ENCODE measurements around the gene ATP6AP1.

ATP6AP1 gene

GRCh38 chrX:154397888-154398667, 30.4 kb upstream of the ATP6AP1 start, which contains the start of gene RPL10 (continued):
- no peak for TF ChIP-seq ZBTB11 (tag by site-specific recombination; conservative IDR thresholded peaks at IDR 0.05; ENCODE audit: low read depth)
- TF ChIP-seq EGR2 (tag by site-specific recombination; IDR thresholded peaks at IDR 0.05; ENCODE audit: low read depth): 0 out of 2 replicates have a peak, but pooled peaks have one; percentile 25
- TF ChIP-seq ZNF391 (tag by site-specific recombination; IDR thresholded peaks at IDR 0.05; ENCODE audit: borderline replicate concordance, low read depth): peak; percentile 90

GRCh38 chrX:154398668-154399526, 29.6 kb upstream of the ATP6AP1 start:
- Histone ChIP-seq H3K4me3 (ENCODE audit: low read depth, low read length) (peak overlapping the region; percentile 66), H3K36me3 (ENCODE audit: control insufficient read depth in 2 of 2, insufficient read depth in 1 of 2, low read length in 2 of 2) (peaks cover 0 to 44% of the 10 kb centered on the region in 2 experiments; a peak in 1 of 3 replicates), H3K4me1 (ENCODE audit: control insufficient read depth, insufficient read depth, low read length) (no peaks in the 10 kb centered on the region), H3K27ac (ENCODE audit: extremely low read depth, low read depth, low read length) (peak overlapping the region; percentile 84), H3K9me3 (ENCODE audit: control insufficient read depth, insufficient read depth, low read depth, low read length) (no peaks in the 10 kb centered on the region)
- ChIA-PET POLR2A (interaction anchor here (0.6 to 6.5 kb wide), 12 partner anchors 12 to 134 kb away, joined by 3 to 57 read pairs (median 7); partner anchors contain the start of genes DNASE1L1, EMD, FLNA and SLC10A3), CTCF (interaction anchor here (0.6 to 1.9 kb wide), 16 partner anchors 9 to 136 kb away, joined by 3 to 8 read pairs (median 4); partner anchors contain the start of gene DNASE1L1)
- TF ChIP-seq ZNF529 (tag by site-specific recombination; IDR thresholded peaks at IDR 0.05; ENCODE audit: insufficient replicate concordance) (no peak), ZNF768 (tag by site-specific recombination; IDR thresholded peaks at IDR 0.05) (no peak), ZNF221 (tag by site-specific recombination; IDR thresholded peaks at IDR 0.05; ENCODE audit: borderline replicate concordance) (no peak), ZNF214 (tag by site-specific recombination; IDR thresholded peaks at IDR 0.05; ENCODE audit: borderline replicate concordance) (no peak), ZNF449 (tag by site-specific recombination; IDR thresholded peaks at IDR 0.05) (peak; percentile 33; the same call in 1 of the 2 replicates), BCL11B (tag by site-specific recombination; IDR thresholded peaks at IDR 0.05; ENCODE audit: low read depth) (0 out of 2 replicates have a peak, but pooled peaks have one; percentile 28), ZNF654 (tag by site-specific recombination; IDR thresholded peaks at IDR 0.05; ENCODE audit: low read depth) (peak; percentile 24; the same call in 1 of the 2 replicates), ZNF433 (tag by site-specific recombination; IDR thresholded peaks at IDR 0.05; ENCODE audit: low read depth) (no peak), ZBTB10 (tag by site-specific recombination; IDR thresholded peaks at IDR 0.05) (no peak), YY2 (tag by site-specific recombination; IDR thresholded peaks at IDR 0.05) (no peak), ZNF169 (tag by site-specific recombination; IDR thresholded peaks at IDR 0.05) (no peak), SCRT1 (tag by site-specific recombination; IDR thresholded peaks at IDR 0.05; ENCODE audit: borderline replicate concordance) (peak; percentile 88), ZBTB48 (tag by site-specific recombination; IDR thresholded peaks at IDR 0.05) (0 out of 2 replicates have a peak, but pooled peaks have one; percentile 30), SCRT2 (tag by site-specific recombination; IDR thresholded peaks at IDR 0.05) (peak; percentile 97), EGR2 (tag by site-specific recombination; IDR thresholded peaks at IDR 0.05; ENCODE audit: low read depth) (no peak), PRDM4 (tag by site-specific recombination; IDR thresholded peaks at IDR 0.05) (no peak), ZNF639 (tag by site-specific recombination; IDR thresholded peaks at IDR 0.05) (no peak), ZNF341 (tag by site-specific recombination; IDR thresholded peaks at IDR 0.05; ENCODE audit: low read depth) (0 out of 2 replicates have a peak, but pooled peaks have one; percentile 6)
